ENCODE measurements around the gene ZC3H4. TPM values are rescaled to one million over a fixed set of nuclear protein-coding genes. Genes with fewer than 3 reads are reported as not detected.
A peak's percentile ranks its signal among the peaks of the same experiment; 100 is the strongest.

ZC3H4 gene
- total and polyA plus RNA-seq, 9 of the 15 experiments (the other 6 are each of a cell fraction or from before 2014, with no cell fraction given), result 2.2 to 75.6 (median 18.3) TPM

- Histone ChIP-seq H3K27me3 (ENCODE audit: control insufficient read depth in 2 of 2, insufficient read depth in 2 of 2, low read length in 2 of 2) (no peaks in the 10 kb centered on the region), H3K79me2 (ENCODE audit: control insufficient read depth, insufficient read depth, low read length) (no peaks in the 10 kb centered on the region), H4K20me1 (replicated peaks; ENCODE audit: control insufficient read depth, insufficient read depth, low read length) (no peaks in the 10 kb centered on the region; the same call in 1 of the 2 replicates), H3K9ac (ENCODE audit: insufficient read depth in 1 of 2, low read depth in 2 of 2, low read length in 2 of 2) (peak overlapping the region in 1 of 2 experiments; percentile 50; a peak in 2 of 4 replicates), H3K27ac (ENCODE audit: extremely low read depth, low read depth, low read length) (no peak overlapping the region), H3K4me3 (no peak overlapping the region), H3K4me2 (ENCODE audit: insufficient read depth, low read length) (no peak overlapping the region), H3K9me3 (replicated peaks; ENCODE audit: control insufficient read depth, insufficient read depth, low read depth, low read length) (no peaks in the 10 kb centered on the region), H3K36me3 (ENCODE audit: control insufficient read depth, insufficient read depth, low read length) (peaks cover 2% of the 10 kb centered on the region; the same call in 1 of the 3 replicates), H2AFZ (ENCODE audit: low read depth, low read length) (no peak overlapping the region), H3K4me1 (replicated peaks in 1 of 2; ENCODE audit: control insufficient read depth in 2 of 2, insufficient read depth in 2 of 2, low read length in 2 of 2) (peaks cover 0 to 38% of the 10 kb centered on the region in 2 experiments; a peak in 2 of 5 replicates), H3K9me1 (ENCODE audit: control insufficient read depth, insufficient read depth, low read length) (no peaks in the 10 kb centered on the region)
- DNase-seq (ENCODE audit: extremely low read depth in 1 of 4, low spot score in 3 of 4) (peak in 2 of 4 experiments; percentile 4 to 9), ATAC-seq (no peak), FAIRE-seq (no peak)
- CTCF ChIA-PET (ENCODE audit: low intra/inter-chr PET ratio), result no interaction called here
- no TSS peak for BruUV-seq (replicated peaks)
- intact Hi-C loops (cut with micrococcal nuclease) (no loop called here), in situ Hi-C loops (cut with MboI) (no loop called here)
- TF ChIP-seq TCFL5 (CRISPR knock-in tag; conservative IDR thresholded peaks at IDR 0.05), result no peak
- TF ChIP-seq GABPA (tag; conservative IDR thresholded peaks at IDR 0.05; ENCODE audit: low read depth), result no peak
- TF ChIP-seq CEBPG (CRISPR knock-in tag; IDR thresholded peaks at IDR 0.05), result no peak
- no peak for TF ChIP-seq CEBPG (tag; conservative IDR thresholded peaks at IDR 0.05 in 1 of 2, IDR thresholded peaks at IDR 0.05 in 1 of 2)
- TF ChIP-seq POLR2G (IDR thresholded peaks at IDR 0.05; ENCODE audit: low read depth, low read length), result peak; percentile 48; the same call in 1 of the 2 replicates
- peak; percentile 31; the same call in 1 of the 2 replicates for TF ChIP-seq RBFOX2 (IDR thresholded peaks at IDR 0.05; ENCODE audit: low read depth, low read length)
- no peak for TF ChIP-seq MLX (CRISPR knock-in tag; conservative IDR thresholded peaks at IDR 0.05)
- TF ChIP-seq NFIC (IDR thresholded peaks at IDR 0.05), result no peak
- POLR2A ChIA-PET, result no interaction called here
- 88% methylated on average over 10 of the region's 17 CpGs for WGBS (ENCODE audit: insufficient coverage, low coverage, missing lambda C conversion rate)
Measured at GRCh38 chr19:47039239-47039874, 74.2 kb downstream of the ZC3H4 start.
